ENCODE measurements around the gene CDKN1B.

DNA sequence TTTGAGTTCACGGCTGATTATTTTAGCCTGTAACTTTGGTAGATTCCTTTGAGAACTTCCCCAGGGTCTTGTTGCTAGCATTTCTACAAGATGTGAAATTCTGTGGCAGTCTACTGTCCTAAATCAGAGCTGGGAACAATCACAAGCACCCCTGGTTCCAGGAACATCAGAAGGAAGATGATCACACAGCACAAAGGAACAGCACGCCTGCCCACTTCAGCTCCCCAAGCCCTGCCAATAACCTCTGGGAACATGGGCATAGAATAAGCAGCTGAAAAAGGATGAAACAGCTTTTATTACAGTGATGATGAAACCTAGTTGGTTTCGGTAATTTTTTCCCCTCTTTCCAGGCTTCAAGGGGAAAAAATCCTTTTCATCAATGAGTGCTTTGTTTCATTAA lies 33.4 kb upstream of the CDKN1B start:
- TF ChIP-seq, protein P1, sequence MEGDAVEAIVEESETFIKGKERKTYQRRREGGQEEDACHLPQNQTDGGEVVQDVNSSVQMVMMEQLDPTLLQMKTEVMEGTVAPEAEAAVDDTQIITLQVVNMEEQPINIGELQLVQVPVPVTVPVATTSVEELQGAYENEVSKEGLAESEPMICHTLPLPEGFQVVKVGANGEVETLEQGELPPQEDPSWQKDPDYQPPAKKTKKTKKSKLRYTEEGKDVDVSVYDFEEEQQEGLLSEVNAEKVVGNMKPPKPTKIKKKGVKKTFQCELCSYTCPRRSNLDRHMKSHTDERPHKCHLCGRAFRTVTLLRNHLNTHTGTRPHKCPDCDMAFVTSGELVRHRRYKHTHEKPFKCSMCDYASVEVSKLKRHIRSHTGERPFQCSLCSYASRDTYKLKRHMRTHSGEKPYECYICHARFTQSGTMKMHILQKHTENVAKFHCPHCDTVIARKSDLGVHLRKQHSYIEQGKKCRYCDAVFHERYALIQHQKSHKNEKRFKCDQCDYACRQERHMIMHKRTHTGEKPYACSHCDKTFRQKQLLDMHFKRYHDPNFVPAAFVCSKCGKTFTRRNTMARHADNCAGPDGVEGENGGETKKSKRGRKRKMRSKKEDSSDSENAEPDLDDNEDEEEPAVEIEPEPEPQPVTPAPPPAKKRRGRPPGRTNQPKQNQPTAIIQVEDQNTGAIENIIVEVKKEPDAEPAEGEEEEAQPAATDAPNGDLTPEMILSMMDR (IDR thresholded peaks at IDR 0.05; ENCODE audit: extremely low read depth in 1 of 2, insufficient read depth in 1 of 2, low read depth in 1 of 2, low read length in 2 of 2): no peak
- TF ChIP-seq POLR2A (IDR thresholded peaks at IDR 0.05; ENCODE audit: low read depth, low read length) (no peak), POLR2AphosphoS5 (IDR thresholded peaks at IDR 0.05; ENCODE audit: insufficient read depth, low read depth, low read length) (no peak), EZH2 (IDR thresholded peaks at IDR 0.05; ENCODE audit: borderline replicate concordance, low read depth, low read length, severe bottlenecking) (no peak), GATA2 (IDR thresholded peaks at IDR 0.05; ENCODE audit: insufficient read depth, insufficient read length, low read depth, low read length) (no peak), JUN (IDR thresholded peaks at IDR 0.05; ENCODE audit: borderline replicate concordance, insufficient read depth, insufficient read length, low read depth) (no peak), FOS (IDR thresholded peaks at IDR 0.05; ENCODE audit: borderline replicate concordance, insufficient read depth, low read length) (no peak)
- TF ChIP-seq, protein P2, sequence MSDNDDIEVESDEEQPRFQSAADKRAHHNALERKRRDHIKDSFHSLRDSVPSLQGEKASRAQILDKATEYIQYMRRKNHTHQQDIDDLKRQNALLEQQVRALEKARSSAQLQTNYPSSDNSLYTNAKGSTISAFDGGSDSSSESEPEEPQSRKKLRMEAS (IDR thresholded peaks at IDR 0.05; ENCODE audit: insufficient read depth, insufficient read length): no peak

All from endothelial cell of umbilical vein (primary cell).